WTC11 (cell line): ENCODE results near the gene MAP3K3. TPM values are rescaled to one million over a fixed set of nuclear protein-coding genes. Genes with fewer than 3 reads are reported as not detected.

Source experiments
- ATAC-seq: fragments of 200-7000 bp; cut with Tn5 transposase; 2 replicates; pipeline ENCODE4 v1.10.0; 2021; ENCODE audit warnings: mild to moderate bottlenecking, moderate library complexity
- CTCF ChIA-PET: fragments of 300-600 bp; sonication (Branson Sonifier 250); formaldehyde crosslinking; loops from one replicate; lab custom pipeline; 2021; ENCODE audit warnings: antibody characterized with exemption; lab: Charles Lee
- POLR2A ChIA-PET: fragments of 350-600 bp; sonication (Branson Sonifier 250); formaldehyde crosslinking; loops from one replicate; lab custom pipeline; 2021; ENCODE audit warnings: antibody characterized with exemption; lab: Charles Lee
- DNase-seq: peaks from one replicate; pipeline ENCODE4 v3.0.0; 2021; ENCODE audit warnings: low spot score
- H3K27ac Mint-ChIP-seq: 2 replicates; pipeline ENCODE4 v1.8.0; 2021; ENCODE audit warnings: mixed read lengths
- H3K27me3 Mint-ChIP-seq: 2 replicates; pipeline ENCODE4 v1.8.0; 2021; ENCODE audit warnings: low read depth, mild to moderate bottlenecking, moderate library complexity, mixed read lengths
- H3K36me3 Mint-ChIP-seq: 2 replicates; pipeline ENCODE4 v1.8.0; 2021; ENCODE audit warnings: mixed read lengths
- H3K4me1 Mint-ChIP-seq: 2 replicates; pipeline ENCODE4 v1.8.0; 2022; ENCODE audit warnings: mixed read lengths
- H3K4me3 Mint-ChIP-seq: 2 replicates; pipeline ENCODE4 v1.8.0; 2021; ENCODE audit warnings: mild to moderate bottlenecking, moderate library complexity, mixed read lengths
- H3K9me3 Mint-ChIP-seq: 2 replicates; pipeline ENCODE4 v1.8.0; 2021; ENCODE audit warnings: mixed read lengths
- ATF1 ChIP-seq: sonication (generic); formaldehyde crosslinking; IDR thresholded peaks from 2 replicates; pipeline ENCODE4 v1.8.1; 2023; ENCODE audit warnings: mild to moderate bottlenecking, moderate library complexity, missing genetic modification reagents
- ATF3 ChIP-seq: sonication (generic); formaldehyde crosslinking; conservative IDR thresholded peaks from 2 replicates; pipeline ENCODE4 v1.8.1; 2022; ENCODE audit warnings: mild to moderate bottlenecking, missing genetic modification reagents
- CDX4 ChIP-seq: fragments of 250-450 bp; sonication (Bioruptor Pico); IDR thresholded peaks from 2 replicates; pipeline ENCODE4 v1.9.0; 2021; ENCODE audit warnings: moderate library complexity, mild to moderate bottlenecking, inconsistent platforms, borderline replicate concordance
- ESRRA ChIP-seq: sonication (generic); formaldehyde crosslinking; IDR thresholded peaks from 2 replicates; pipeline ENCODE4 v1.8.1; 2022; ENCODE audit warnings: mild to moderate bottlenecking, missing genetic modification reagents, borderline replicate concordance
- GABPB1 ChIP-seq: sonication (generic); formaldehyde crosslinking; IDR thresholded peaks from 2 replicates; pipeline ENCODE4 v1.8.1; 2023; ENCODE audit warnings: mild to moderate bottlenecking, missing genetic modification reagents
- GTF2I ChIP-seq: fragments of 250-450 bp; sonication (Bioruptor Pico); conservative IDR thresholded peaks from 2 replicates; pipeline ENCODE4 v1.4.0; 2021; ENCODE audit warnings: mild to moderate bottlenecking
- IRF1 ChIP-seq: sonication (generic); formaldehyde crosslinking; IDR thresholded peaks from 2 replicates; pipeline ENCODE4 v1.8.0; 2023; ENCODE audit warnings: missing genetic modification reagents
- JAZF1 ChIP-seq: fragments of 250-450 bp; sonication (Bioruptor Pico); IDR thresholded peaks from 2 replicates; pipeline ENCODE4 v1.9.0; 2021; ENCODE audit warnings: moderate library complexity, mild to moderate bottlenecking, inconsistent platforms
- NR1H2 ChIP-seq: sonication (generic); formaldehyde crosslinking; IDR thresholded peaks from 2 replicates; pipeline ENCODE4 v1.9.0; 2021; ENCODE audit warnings: mild to moderate bottlenecking, moderate library complexity, missing genetic modification reagents
- PRDM15 ChIP-seq: sonication (generic); formaldehyde crosslinking; IDR thresholded peaks from 2 replicates; pipeline ENCODE4 v1.8.0; 2022; ENCODE audit warnings: missing genetic modification reagents
- PRRX2 ChIP-seq: fragments of 250-450 bp; sonication (Bioruptor Pico); IDR thresholded peaks from 2 replicates; pipeline ENCODE4 v1.8.0; 2021; ENCODE audit warnings: mild to moderate bottlenecking
- RELA ChIP-seq: sonication (generic); formaldehyde crosslinking; IDR thresholded peaks from 2 replicates; pipeline ENCODE4 v1.8.1; 2022; ENCODE audit warnings: missing genetic modification reagents, mild to moderate bottlenecking, borderline replicate concordance
- SP1 ChIP-seq: sonication (generic); formaldehyde crosslinking; conservative IDR thresholded peaks from 2 replicates; pipeline ENCODE4 v1.8.1; 2022; ENCODE audit warnings: missing genetic modification reagents
- TCF7 ChIP-seq: sonication (generic); formaldehyde crosslinking; IDR thresholded peaks from 2 replicates; pipeline ENCODE4 v1.8.0; 2022; ENCODE audit warnings: mild to moderate bottlenecking, low read depth, missing genetic modification reagents, moderate library complexity
- TEAD1 ChIP-seq: sonication (generic); formaldehyde crosslinking; IDR thresholded peaks from 2 replicates; pipeline ENCODE4 v1.8.0; 2022; ENCODE audit warnings: mild to moderate bottlenecking, missing genetic modification reagents
- USF2 ChIP-seq: sonication (generic); formaldehyde crosslinking; IDR thresholded peaks from 2 replicates; pipeline ENCODE4 v1.8.1; 2023; ENCODE audit warnings: mild to moderate bottlenecking, missing genetic modification reagents, moderate library complexity
- ZNF138 ChIP-seq: sonication (generic); formaldehyde crosslinking; conservative IDR thresholded peaks from 2 replicates; pipeline ENCODE4 v1.8.1; 2022; ENCODE audit warnings: mild to moderate bottlenecking, moderate library complexity, missing genetic modification reagents
- ZNF232 ChIP-seq: sonication (generic); formaldehyde crosslinking; IDR thresholded peaks from 2 replicates; pipeline ENCODE4 v1.8.0; 2022; ENCODE audit warnings: mild to moderate bottlenecking, missing genetic modification reagents
- ZNF423 ChIP-seq: fragments of 250-450 bp; sonication (Bioruptor Pico); IDR thresholded peaks from 2 replicates; pipeline ENCODE4 v2.1.2; 2022; ENCODE audit warnings: mild to moderate bottlenecking, moderate library complexity
- ZNF671 ChIP-seq: fragments of 250-450 bp; sonication (Bioruptor Pico); IDR thresholded peaks from 2 replicates; pipeline ENCODE4 v1.8.0; 2021; ENCODE audit warnings: mild to moderate bottlenecking
- total RNA-seq: library from RNA; stranded (reverse); gene quantifications from 3 replicates; pipeline ENCODE4 v1.2.3, GENCODE V29; 2021
- TF ChIP-seq, protein P1 (sequence below): sonication (generic); formaldehyde crosslinking; IDR thresholded peaks from 2 replicates; pipeline ENCODE4 v1.8.1; 2023; ENCODE audit warnings: mild to moderate bottlenecking, missing genetic modification reagents, borderline replicate concordance

MAP3K3 gene
- total RNA-seq, 1 experiment from 2014 or later: 25.7 TPM

DNA sequence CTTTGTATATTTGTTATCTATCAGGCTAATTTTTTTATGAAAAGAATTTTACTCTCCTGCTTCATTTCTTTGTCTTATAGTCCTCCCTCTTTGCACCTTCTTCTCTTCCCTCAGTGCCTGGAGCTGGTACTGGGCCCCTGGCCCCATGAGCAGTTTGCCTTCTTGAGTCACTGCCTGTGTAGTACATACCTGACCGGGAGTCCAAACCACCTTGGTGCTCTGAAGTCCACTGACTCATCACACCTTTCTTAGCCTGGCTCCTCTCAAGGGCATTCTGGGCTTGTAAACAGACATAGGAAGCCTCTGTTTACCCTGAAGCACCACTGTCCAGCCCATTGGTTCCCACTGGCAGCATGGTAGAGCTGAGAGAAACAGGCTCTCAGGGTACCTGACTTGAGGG, 32.6 kb upstream of the MAP3K3 start (continued):
- TF ChIP-seq IRF1 (CRISPR knock-in tag) (no peak), TCF7 (CRISPR knock-in tag) (no peak), CDX4 (CRISPR knock-in tag) (no peak), NR1H2 (CRISPR knock-in tag) (no peak)

DNA sequence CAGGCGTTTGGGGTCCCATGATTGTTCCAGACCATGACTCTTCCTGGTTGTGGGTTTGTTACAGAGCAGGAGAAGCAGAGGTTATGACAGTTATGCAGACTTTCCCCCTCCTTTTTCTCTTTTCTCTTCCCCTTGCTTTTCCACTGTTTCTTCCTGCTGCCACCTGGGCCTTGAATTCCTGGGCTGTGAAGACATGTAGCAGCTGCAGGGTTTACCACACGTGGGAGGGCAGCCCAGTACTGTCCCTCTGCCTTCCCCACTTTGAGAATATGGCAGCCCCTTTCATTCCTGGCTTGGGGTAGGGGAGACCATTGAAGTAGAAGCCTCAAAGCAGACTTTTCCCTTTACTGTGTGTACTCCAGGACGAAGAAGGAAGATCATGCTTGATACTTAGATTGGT, 29.4 kb upstream of the MAP3K3 start:
- CTCF ChIA-PET: interaction anchor here (1.0 to 1.6 kb wide), 3 partner anchors 20 to 167 kb away, joined by 3 to 6 read pairs (median 5); partner anchors contain the start of gene KCNH6
- no peak for ATAC-seq
- no peak overlapping the region for H3K4me3 Mint-ChIP-seq
- no peak for DNase-seq
- H3K27ac Mint-ChIP-seq: no peak overlapping the region
- H3K27me3 Mint-ChIP-seq: no peaks in the 10 kb centered on the region
- H3K4me1 Mint-ChIP-seq: no peaks in the 10 kb centered on the region
- POLR2A ChIA-PET: no interaction called here
- no peaks in the 10 kb centered on the region for H3K9me3 Mint-ChIP-seq
- TF ChIP-seq ZNF138: no peak
- TF ChIP-seq, all 79 proteins: peak for 0
- H3K36me3 Mint-ChIP-seq: peaks cover 38% of the 10 kb centered on the region

DNA sequence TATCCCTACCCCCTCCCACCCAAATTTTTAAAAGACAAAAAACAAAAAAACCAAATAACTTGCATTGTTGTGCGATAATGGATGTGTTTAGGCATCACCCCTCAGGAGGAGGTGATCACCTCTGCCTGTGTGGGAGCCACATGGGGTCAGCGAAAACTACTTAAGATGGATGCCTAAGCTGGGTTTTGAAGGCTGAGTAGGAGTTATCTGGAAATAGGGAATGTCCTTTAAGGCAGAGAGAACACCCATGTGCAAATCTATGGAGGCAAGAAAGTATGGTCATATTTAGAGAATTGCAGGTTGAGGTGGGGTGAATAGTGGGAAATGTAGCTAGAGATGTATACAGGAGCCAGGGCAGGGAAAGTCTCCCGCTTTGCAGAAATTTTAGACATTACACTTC, 27.1 kb upstream of the MAP3K3 start:
- ChIA-PET POLR2A (no interaction called here), CTCF (interaction anchor here (1.5 kb wide), 1 partner anchor 17 kb away, joined by 3 read pairs; no protein-coding TSS in a partner anchor)
- ATAC-seq (no peak), DNase-seq (no peak)
- TF ChIP-seq RELA (CRISPR knock-in tag): no peak
- TF ChIP-seq ZNF232: no peak
- TF ChIP-seq TEAD1 (CRISPR knock-in tag): no peak
- TF ChIP-seq JAZF1 (CRISPR knock-in tag): no peak
- no peak for TF ChIP-seq PRDM15 (CRISPR knock-in tag)
- no peak for TF ChIP-seq SP1
- H3K9me3 Mint-ChIP-seq: no peaks in the 10 kb centered on the region
- no peaks in the 10 kb centered on the region for H3K27me3 Mint-ChIP-seq
- peaks cover 20% of the 10 kb centered on the region for H3K36me3 Mint-ChIP-seq
- no peak overlapping the region for H3K4me3 Mint-ChIP-seq
- peak overlapping the region; percentile 3; the same call in 1 of the 2 replicates for H3K27ac Mint-ChIP-seq
- H3K4me1 Mint-ChIP-seq: no peaks in the 10 kb centered on the region

- H3K9me3 Mint-ChIP-seq: no peaks in the 10 kb centered on the region
- no peaks in the 10 kb centered on the region for H3K27me3 Mint-ChIP-seq
- H3K27ac Mint-ChIP-seq: no peak overlapping the region
- CTCF ChIA-PET: interaction anchor here (1.1 to 1.5 kb wide), 2 partner anchors 15 to 171 kb away, joined by 3 to 5 read pairs; no protein-coding TSS in a partner anchor
- no peak for ATAC-seq
- no peak overlapping the region for H3K4me3 Mint-ChIP-seq
- H3K4me1 Mint-ChIP-seq: peaks cover 9% of the 10 kb centered on the region
- H3K36me3 Mint-ChIP-seq: 0 out of 2 replicates have a peak, but pooled peaks cover 3% of the 10 kb centered on the region
- no peak for DNase-seq
- POLR2A ChIA-PET: no interaction called here
- TF ChIP-seq ATF3 (CRISPR knock-in tag) (no peak), PRRX2 (no peak), GTF2I (CRISPR knock-in tag) (no peak), ZNF671 (CRISPR knock-in tag) (no peak), JAZF1 (CRISPR knock-in tag) (no peak), USF2 (CRISPR knock-in tag) (no peak), NR1H2 (CRISPR knock-in tag) (no peak), ESRRA (CRISPR knock-in tag) (no peak), GABPB1 (CRISPR knock-in tag) (no peak), ATF1 (CRISPR knock-in tag) (no peak), ZNF423 (CRISPR knock-in tag) (no peak)
- TF ChIP-seq, protein P1, sequence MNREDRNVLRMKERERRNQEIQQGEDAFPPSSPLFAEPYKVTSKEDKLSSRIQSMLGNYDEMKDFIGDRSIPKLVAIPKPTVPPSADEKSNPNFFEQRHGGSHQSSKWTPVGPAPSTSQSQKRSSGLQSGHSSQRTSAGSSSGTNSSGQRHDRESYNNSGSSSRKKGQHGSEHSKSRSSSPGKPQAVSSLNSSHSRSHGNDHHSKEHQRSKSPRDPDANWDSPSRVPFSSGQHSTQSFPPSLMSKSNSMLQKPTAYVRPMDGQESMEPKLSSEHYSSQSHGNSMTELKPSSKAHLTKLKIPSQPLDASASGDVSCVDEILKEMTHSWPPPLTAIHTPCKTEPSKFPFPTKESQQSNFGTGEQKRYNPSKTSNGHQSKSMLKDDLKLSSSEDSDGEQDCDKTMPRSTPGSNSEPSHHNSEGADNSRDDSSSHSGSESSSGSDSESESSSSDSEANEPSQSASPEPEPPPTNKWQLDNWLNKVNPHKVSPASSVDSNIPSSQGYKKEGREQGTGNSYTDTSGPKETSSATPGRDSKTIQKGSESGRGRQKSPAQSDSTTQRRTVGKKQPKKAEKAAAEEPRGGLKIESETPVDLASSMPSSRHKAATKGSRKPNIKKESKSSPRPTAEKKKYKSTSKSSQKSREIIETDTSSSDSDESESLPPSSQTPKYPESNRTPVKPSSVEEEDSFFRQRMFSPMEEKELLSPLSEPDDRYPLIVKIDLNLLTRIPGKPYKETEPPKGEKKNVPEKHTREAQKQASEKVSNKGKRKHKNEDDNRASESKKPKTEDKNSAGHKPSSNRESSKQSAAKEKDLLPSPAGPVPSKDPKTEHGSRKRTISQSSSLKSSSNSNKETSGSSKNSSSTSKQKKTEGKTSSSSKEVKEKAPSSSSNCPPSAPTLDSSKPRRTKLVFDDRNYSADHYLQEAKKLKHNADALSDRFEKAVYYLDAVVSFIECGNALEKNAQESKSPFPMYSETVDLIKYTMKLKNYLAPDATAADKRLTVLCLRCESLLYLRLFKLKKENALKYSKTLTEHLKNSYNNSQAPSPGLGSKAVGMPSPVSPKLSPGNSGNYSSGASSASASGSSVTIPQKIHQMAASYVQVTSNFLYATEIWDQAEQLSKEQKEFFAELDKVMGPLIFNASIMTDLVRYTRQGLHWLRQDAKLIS (CRISPR knock-in tag): no peak
These were observed 25.2 kb upstream of the MAP3K3 start for GRCh38 chr17:63596856-63597586.
